Kidney (tissue), 14 donors: ENCODE data around the gene PLEKHF1. TPM values are rescaled to one million over a fixed set of nuclear protein-coding genes. Genes with fewer than 3 reads are reported as not detected.

Experiments used
- DNase-seq, 5 donors: peaks; one replicate each; pipeline ENCODE4 v3.0.0-alpha.2; 2013 to 2020
- FAIRE-seq: peaks from 2 replicates; lab custom pipeline; 2012; peaks lifted over from hg19 to GRCh38; lab: Jason Lieb, UNC
- H3K27ac ChIP-seq, 2 donors: one replicate each; pipeline ENCODE4 v1.7.0; 2013; ENCODE audit warnings: low read depth in 2 of 2, low read length in 2 of 2, inconsistent platforms in 1 of 2
- H3K27me3 ChIP-seq: one replicate; pipeline ENCODE4 v1.7.1; 2013; ENCODE audit warnings: low read length, inconsistent platforms; ENCODE audit not compliant: control insufficient read depth, insufficient read depth
- H3K36me3 ChIP-seq, 3 donors: one replicate each; pipeline versions ENCODE4 v1.7.0 to v1.7.1; 2013; ENCODE audit warnings: low read length in 3 of 3, control low read depth in 1 of 3, inconsistent platforms in 1 of 3; ENCODE audit not compliant: insufficient read depth in 3 of 3, control insufficient read depth in 2 of 3
- H3K4me1 ChIP-seq, 3 donors: one replicate each; pipeline versions ENCODE4 v1.7.0 to v1.7.1; 2013; ENCODE audit warnings: low read length in 3 of 3, inconsistent platforms in 1 of 3, low read depth in 1 of 3; ENCODE audit not compliant: control insufficient read depth in 2 of 3, insufficient read depth in 2 of 3
- H3K4me3 ChIP-seq, 3 donors: one replicate each; pipeline versions ENCODE4 v1.7.0 to v1.8.1; 2013; ENCODE audit warnings: low read length in 3 of 3, control low read depth in 1 of 3, inconsistent platforms in 1 of 3
- H3K9ac ChIP-seq, 3 donors: one replicate each; pipeline versions ENCODE4 v1.7.0 to v1.7.1; 2013; ENCODE audit warnings: low read length in 3 of 3, control low read depth in 1 of 3, inconsistent platforms in 1 of 3
- H3K9me3 ChIP-seq, 3 donors: one replicate each; pipeline versions ENCODE4 v1.7.0 to v1.7.1; 2013; ENCODE audit warnings: low read length in 3 of 3, control low read depth in 1 of 3, inconsistent platforms in 1 of 3; ENCODE audit not compliant: control insufficient read depth in 2 of 3, insufficient read depth in 1 of 3
- CTCF ChIP-seq: IDR thresholded peaks from 3 replicates; pipeline ENCODE4 v1.5.1; 2012; ENCODE audit warnings: mild to moderate bottlenecking, moderate library complexity, borderline replicate concordance; ENCODE audit not compliant: insufficient read depth; ENCODE audit errors: extremely low read depth
- intact Hi-C: fragments of 100-400 bp; cut with DNase I; formaldehyde crosslinking; loops from one replicate; pipeline ENCODE4 v1.11.1; 2022
- polyA plus RNA-seq: library from polyadenylated mRNA; stranded (reverse); fragments of 350-450 nt; fragmentation: Illumina TruSeq; extraction: RNeasy Lipid Tissue Mini Kit (QIAGEN cat#74804); gene quantifications from one replicate; pipeline ENCODE4 v1.2.3, GENCODE V29; 2014; ENCODE audit warnings: low read depth, low replicate concordance; ENCODE audit not compliant: insufficient read depth
- total RNA-seq: library from RNA; stranded (reverse); fragmentation: NEBNext Ultra II Directional; extraction: Animal tissue kit (Norgen Biotek cat#: 25700); gene quantifications from one replicate; pipeline ENCODE4 v1.2.1, GENCODE V29; 2021
- donor health status: control.
- donor health status: control.
- donor health status: control.
- donor health status: control.
- donor health status: control.
- donor health status: DM: yes; HTN: yes; CAD: no.
- donor health status: Normal renal cell carcinoma (clear cell type).

The PLEKHF1 gene
- total and polyA plus RNA-seq, 2 donors from 2014 or later = 7.1 to 11.7 TPM

GRCh38 chr19:29673451-29674371 lies 8.4 kb downstream of the PLEKHF1 start:
- DNase-seq (peak in 2 of 5 donors; percentile 25 to 68), FAIRE-seq (no peak)
- peaks cover 0 to 4% (median 0%) of the 10 kb centered on the region in 3 donors for H3K4me1 ChIP-seq
- no peaks in the 10 kb centered on the region for H3K9me3 ChIP-seq
- H3K36me3 ChIP-seq = peaks cover 0 to 2% (median 0%) of the 10 kb centered on the region in 3 donors
- intact Hi-C loops = no loop called here
- no peaks in the 10 kb centered on the region for H3K27me3 ChIP-seq
- no peak overlapping the region for H3K27ac ChIP-seq
- TF ChIP-seq CTCF = no peak
- H3K9ac ChIP-seq = no peak overlapping the region
- no peak overlapping the region for H3K4me3 ChIP-seq

GRCh38 chr19:29674374-29675119 lies 9.3 kb downstream of the PLEKHF1 start:
- DNase-seq (peak in 2 of 5 donors; percentile 29 to 67), FAIRE-seq (no peak)
- H3K4me3 ChIP-seq = no peak overlapping the region
- no peaks in the 10 kb centered on the region for H3K27me3 ChIP-seq
- peaks cover 0 to 2% (median 0%) of the 10 kb centered on the region in 3 donors for H3K36me3 ChIP-seq
- no peaks in the 10 kb centered on the region for H3K9me3 ChIP-seq
- H3K9ac ChIP-seq = no peak overlapping the region
- intact Hi-C loops = no loop called here
- H3K27ac ChIP-seq = no peak overlapping the region
- H3K4me1 ChIP-seq = peaks cover 0 to 6% (median 0%) of the 10 kb centered on the region in 3 donors
- TF ChIP-seq CTCF = no peak

DNA sequence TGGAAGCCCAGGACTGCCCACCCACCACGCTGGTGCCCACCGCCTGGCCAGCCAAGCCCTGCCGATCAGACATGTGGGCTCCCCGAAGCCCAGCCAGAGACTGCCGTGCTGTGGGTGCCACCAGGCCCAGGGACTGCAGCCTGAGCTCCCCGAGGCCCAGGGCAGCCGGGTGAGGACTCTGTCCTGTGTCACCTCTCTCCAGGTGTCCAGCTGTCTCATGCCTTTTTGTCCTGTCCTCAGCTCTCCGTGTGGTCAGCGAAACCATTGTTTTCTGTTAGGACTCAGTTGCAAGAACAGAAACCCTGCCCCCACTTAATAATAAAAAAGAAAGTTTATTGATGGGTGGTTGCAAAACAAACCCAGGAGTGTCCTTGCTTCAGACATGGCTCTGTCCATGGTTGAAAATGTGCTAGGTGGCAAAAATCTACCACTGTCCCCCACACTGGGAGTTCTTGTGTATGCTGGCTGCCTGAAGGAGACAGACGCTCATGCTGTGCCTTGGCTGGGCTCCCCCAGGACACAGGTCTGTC lies 9.9 kb downstream of the PLEKHF1 start:
- Histone ChIP-seq H3K9ac (no peak overlapping the region), H3K27ac (no peak overlapping the region), H3K4me3 (no peak overlapping the region), H3K9me3 (no peaks in the 10 kb centered on the region), H3K36me3 (peaks cover 0 to 2% (median 0%) of the 10 kb centered on the region in 3 donors), H3K4me1 (peaks cover 0 to 6% (median 0%) of the 10 kb centered on the region in 3 donors), H3K27me3 (no peaks in the 10 kb centered on the region)
- TF ChIP-seq CTCF = no peak
- intact Hi-C loops = no loop called here
- FAIRE-seq (no peak), DNase-seq (peak in 1 of 5 donors; percentile 72)
